GM12801 (cell line): ENCODE data around the gene KLF2.

ENCODE experiments used
- TF ChIP-seq, protein P1 (sequence below): IDR thresholded peaks from one replicate; pipeline ENCODE4 v1.5.1; 2011; ENCODE audit warnings: control low read depth; ENCODE audit not compliant: insufficient read length; ENCODE audit errors: extremely low read depth

The KLF2 gene

DNA sequence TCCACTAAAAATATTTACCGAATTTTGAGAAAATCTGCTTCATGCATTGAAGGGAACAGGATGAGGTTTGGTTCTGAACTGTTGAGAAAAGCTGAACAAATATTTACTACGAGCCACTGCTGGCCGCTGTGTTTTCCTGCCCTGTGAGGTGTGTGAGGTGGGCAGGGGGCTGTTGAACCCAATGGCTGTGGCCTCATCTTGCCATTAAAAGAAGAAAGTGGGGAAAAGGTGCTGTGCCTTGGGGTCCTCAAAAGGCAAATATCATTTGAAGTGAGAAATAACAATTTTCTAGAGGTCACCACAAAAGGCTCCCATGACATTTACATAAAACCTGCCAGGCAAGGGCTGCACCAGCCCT, 44.7 kb downstream of the KLF2 start:
- TF ChIP-seq, protein P1, sequence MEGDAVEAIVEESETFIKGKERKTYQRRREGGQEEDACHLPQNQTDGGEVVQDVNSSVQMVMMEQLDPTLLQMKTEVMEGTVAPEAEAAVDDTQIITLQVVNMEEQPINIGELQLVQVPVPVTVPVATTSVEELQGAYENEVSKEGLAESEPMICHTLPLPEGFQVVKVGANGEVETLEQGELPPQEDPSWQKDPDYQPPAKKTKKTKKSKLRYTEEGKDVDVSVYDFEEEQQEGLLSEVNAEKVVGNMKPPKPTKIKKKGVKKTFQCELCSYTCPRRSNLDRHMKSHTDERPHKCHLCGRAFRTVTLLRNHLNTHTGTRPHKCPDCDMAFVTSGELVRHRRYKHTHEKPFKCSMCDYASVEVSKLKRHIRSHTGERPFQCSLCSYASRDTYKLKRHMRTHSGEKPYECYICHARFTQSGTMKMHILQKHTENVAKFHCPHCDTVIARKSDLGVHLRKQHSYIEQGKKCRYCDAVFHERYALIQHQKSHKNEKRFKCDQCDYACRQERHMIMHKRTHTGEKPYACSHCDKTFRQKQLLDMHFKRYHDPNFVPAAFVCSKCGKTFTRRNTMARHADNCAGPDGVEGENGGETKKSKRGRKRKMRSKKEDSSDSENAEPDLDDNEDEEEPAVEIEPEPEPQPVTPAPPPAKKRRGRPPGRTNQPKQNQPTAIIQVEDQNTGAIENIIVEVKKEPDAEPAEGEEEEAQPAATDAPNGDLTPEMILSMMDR, result no peak

DNA sequence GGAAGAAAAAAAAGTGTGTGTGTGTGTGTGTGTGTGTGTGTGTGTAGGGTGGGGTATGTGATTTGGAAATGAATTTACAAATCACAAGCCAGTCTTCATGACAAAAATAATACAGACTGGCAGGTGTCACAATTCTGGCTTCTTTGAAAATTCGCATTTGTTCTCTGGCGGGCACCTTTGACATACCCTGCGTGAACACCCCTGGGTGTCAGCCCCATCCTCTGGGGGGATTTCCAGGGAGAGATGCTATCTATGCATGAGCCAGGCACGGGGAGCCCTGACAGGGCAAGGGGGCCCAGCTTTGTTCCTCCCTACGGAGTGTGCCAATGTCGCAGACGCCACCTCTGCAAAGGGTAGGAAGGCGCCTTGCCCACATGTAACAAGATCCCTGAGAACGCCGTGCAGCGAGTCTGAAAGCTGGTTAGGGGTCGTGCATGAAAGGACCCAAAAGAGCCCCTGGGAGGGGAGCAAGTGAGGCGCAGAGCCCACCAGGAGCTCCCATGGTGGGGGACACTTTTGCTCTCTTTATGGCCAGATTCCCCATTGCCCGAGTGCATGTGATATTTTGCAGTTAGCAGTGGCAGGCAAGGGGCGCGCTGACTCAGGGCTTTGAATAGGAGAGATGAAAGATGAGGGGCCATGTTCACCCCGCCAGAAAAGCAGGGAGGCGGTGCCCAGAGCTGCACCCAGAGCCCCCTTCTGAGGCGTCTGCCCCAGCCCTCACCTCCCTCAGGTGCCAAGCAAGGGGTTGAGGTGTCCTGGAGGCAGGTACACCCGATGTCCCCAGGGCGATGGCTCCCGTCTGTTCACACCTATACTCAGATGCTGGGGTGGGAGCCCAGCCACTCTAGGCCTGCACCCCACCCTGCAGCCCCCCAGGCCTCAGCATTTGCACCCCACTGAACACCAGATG, 45.3 kb downstream of the KLF2 start:
- TF ChIP-seq, protein P1, result no peak

DNA sequence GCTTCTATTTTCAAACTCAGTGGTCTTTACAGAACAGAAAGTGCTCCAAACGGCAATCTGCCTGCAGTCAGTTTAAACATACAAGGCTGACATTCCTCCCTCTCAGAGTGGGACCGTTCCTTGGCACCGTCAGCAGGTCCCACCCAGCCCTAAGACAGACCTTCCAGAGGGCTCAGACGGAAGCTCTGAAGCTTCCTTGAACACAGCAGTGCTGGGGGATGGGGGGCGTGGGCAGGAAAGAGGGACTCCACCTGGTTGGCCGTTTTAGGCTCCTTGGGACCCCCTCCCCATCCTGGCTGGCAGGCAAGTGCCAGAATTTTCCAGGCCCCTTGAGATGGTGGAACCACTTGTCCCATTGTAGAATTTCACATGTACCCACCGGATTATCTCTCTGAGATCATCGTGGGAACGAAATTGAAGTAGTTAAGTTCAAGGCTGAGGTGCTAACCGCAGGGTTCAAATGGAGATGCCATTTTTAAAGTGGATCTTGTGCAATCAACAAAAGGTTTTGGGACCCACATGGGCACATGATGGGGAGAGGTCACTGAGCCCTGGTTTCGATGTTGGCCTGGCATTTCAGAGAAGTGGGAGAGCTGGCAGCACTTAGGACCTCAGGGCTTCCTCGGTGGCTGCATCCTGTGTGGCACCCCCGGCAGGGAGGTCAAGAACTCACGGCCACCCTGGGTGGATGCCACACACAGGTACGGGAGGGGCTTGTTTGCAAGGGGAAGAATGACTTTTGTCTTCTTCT, 46.2 kb downstream of the KLF2 start:
- TF ChIP-seq, protein P1, result no peak

DNA sequence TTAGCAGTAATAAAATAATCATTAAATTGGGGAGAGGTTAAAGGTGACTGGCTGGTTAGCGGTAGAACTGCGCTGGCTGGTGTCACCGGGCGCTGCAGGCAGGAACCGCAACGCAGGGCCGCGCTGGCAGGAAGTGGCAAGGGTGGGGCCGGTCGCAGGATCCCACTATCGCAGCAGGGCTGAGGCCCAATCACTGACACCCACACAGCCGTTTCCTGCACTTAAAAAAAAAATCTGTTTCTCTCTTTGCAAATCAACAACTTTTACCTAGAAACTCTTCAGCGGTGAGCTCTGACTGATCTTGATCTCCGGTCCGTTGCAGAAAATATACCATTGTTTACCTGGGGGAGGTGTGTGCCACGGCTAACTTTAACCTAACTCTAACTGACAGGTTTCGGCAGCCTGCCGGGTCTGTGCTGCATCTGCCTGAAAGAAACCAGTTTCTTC, 46.9 kb downstream of the KLF2 start:
- TF ChIP-seq, protein P1, result no peak

DNA sequence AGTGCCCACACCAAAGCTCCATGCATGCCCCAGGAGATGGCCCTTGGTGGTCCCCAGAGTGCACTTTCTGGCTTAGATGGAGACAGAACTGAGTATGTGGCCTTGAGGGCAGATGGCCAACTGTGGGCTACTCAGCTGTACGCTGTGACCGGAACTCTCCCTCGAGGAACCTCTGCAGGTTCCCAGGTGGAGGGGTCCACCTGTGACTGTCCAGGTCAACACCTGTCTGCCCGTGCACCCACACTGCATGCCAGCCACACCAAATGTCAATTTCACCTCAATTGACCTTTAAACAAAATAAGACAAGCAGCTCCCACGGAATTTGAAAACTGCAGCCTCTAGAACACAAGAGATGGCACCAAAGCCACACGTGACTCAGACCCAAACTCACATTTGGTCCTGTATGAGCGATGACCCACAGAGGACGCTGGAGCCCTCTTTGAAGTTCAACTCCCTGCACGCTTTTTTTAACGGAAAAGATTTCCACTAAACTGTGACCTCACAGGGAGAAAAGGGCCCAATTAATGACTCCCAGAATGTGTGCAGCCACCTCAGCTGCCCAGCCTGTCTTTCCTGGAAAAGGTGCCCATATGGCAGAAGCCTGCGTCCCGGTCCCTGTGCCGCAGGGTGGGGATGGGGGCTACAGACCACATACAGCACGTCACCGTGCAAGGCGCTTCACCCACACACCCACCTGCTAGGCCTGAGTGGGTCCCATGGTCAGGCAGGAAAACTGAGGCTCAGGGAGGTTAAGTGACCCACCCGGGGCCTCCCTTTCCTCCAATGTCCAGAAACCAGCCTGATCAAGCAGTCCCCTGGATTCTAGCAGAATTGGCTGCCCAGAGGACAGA, 47.7 kb downstream of the KLF2 start:
- TF ChIP-seq, protein P1, result no peak

DNA sequence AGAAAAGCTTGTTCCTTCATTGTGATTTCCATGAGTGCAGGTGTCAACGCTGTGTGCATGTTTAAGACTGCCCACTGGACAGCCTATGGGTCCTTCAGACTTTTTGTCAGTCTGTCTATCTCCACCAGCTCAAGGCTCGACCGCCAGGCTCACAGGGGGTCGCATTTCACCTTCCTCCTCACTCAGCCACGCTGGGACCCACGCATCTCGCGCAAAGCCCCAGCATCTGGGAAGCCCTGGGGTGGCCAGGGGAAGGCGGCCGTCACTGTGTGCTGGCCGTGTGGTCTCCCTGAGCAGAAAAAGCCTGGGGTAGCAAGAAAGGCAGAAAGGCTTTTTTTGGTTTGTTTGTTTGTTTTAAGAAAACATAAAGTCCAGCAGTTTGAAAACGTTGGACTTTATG, 48.5 kb downstream of the KLF2 start:
- TF ChIP-seq, protein P1, result no peak

DNA sequence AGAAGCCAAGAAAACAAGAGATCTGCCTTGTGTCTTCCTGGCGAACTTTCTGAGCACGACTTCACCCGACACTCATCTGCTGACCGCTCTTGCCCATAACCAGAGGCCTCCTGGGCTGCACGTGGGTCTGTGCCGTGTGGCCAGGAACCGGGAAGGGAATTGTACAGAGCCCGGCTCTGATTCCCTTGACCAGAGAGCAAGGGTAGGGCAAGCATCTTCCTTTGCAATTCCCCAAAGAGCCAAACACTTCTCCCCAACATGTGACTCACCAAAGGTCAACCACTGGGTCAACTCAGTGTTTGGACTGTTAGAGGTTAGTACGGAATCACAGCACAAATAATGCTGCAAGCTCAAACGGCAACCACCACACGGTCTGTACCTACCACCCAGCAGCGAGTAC, 48.9 kb downstream of the KLF2 start:
- TF ChIP-seq, protein P1, result no peak
